ENCODE results near the gene SLC39A9.

SLC39A9 gene

DNA sequence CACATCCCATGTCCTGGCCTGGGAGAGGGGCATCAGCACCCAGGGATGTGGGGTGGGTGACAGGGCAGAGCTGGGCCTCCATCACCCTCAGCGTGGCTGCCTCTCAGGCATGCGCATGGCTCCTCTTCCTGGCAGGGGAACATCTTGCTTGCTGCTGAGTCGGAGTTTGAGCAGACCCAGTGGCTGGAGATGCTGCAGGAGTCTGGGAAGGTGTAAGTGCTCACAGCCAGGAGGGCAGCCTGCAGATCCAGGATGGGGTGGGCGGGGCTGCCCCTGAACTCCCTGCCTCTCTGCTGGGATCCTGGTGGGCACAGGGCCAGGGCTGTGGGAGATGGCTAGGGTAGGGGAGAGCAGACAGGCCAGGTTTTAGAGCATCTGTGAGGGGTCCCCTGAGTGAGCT, 102.2 kb downstream of the SLC39A9 start:
- DNase-seq (ENCODE audit: low read depth) = no peak

DNA sequence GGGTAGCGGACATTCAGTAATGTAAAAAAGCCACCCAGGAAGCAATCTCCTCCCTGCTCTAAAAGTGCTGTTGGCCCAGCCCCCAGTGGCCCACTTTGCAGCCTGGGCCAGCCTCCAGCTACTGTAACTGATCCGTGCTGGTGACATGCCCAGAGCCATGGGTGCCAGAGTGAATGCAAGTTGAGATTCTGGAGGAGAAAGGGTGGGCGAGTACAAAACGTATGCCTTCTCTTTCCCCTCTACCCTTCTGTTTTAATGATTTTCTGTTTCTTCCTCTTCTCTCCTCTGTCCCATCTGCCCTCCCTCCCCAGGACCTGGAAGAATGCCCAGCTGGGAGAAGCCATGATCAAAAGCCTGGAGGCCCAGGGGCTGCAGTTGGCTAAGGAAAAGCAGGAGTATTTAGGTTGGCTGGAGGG, 102.9 kb downstream of the SLC39A9 start:
- peak; percentile 25 for DNase-seq (ENCODE audit: low read depth)

DNA sequence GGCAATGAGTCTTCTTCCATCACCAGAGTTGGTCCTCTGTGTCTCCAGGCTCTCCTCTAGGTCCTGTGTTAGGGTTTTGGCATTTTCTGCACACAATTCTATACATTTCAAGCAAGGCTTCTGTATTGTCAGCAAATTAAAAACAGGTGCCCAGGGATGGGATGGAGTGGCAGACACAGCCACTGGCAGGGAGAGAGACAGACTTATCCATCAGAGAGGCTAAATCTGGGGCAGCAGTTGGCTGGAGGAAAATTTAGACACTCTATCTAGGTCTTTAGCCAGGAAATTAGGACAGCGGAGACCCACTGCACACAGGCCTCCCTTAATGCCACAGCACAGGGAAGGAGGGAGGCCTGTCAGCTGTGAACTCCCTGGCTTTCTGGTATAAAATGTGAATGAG, 106.3 kb downstream of the SLC39A9 start:
- no peak for DNase-seq (ENCODE audit: low read depth)

DNA sequence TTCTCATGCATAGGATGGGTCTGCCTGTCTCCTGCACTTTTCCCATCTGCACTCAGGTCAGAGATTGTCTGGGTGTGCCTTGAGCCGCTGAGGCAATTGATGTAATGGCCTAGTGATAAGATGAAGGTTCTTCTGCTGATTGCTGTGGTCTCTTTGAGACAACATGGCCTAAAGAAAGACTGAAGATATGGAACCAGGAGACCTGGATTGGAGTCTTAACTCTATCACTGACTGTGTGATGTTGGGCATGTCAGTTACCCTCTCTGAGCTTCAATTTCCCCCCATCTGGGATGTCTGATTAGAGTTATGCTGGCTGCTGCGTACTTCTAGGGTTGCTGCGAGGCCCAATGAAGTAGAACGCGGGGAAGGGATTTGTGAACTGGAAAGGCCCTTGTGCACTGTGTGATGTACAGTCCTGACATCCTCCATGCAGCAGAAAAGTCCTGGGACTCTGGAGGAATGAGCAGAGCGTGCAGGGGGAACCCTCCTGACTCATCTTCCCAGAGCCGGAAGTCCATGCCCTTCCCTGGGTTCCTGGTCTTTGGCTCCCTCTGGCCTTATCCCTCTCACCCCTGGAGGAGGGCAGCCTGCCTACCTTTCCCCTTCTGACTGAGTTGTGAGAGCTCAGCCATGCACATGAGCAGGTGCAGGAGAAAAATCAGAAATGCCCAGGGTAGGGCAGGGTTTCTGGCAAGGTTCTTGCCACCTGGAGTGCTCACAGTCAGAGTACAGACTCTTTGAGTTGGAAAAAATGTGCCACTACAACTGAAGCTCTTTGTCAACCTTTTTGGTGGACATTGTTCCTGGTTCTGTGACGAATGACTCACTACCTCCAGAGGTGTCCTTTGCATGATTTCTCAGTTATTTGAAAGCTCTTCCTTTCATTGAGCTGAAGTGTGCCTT, 107.1 kb downstream of the SLC39A9 start:
- DNase-seq (ENCODE audit: low read depth) = no peak

DNA sequence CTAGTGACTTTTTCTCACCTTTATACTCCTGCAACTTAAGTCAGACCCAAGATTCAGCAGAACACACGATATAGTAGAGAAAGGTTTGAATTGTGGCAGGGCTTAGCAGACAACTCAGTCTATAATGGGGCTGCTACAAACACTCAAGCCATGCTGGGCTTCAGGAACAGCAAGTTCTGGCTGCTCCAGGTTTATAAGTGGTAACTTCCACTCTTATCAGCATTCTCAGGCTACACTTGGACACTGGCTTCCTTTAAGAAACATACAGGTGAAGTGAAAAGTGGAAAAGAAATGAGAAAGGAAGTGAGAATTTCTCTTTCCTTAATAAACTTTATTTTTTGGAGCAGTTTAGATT, 107.7 kb downstream of the SLC39A9 start:
- no peak for DNase-seq (ENCODE audit: low read depth)

Measured in stromal cell of bone marrow (primary cell).